CD4-positive, alpha-beta T cell treated with Interleukin-17A for 1 hour (primary cell): ENCODE results near the gene AQP5.

Experiments
- DNase-seq: peaks from one replicate; pipeline ENCODE4 v3.0.0-alpha.2; 2020

AQP5 gene

GRCh38 chr12:49951411-49952240 lies 10.0 kb upstream of the AQP5 start:
- DNase-seq = no peak

- no peak for DNase-seq
Observed at GRCh38 chr12:49952391-49953055, 9.1 kb upstream of the AQP5 start.

- DNase-seq = no peak
Observed at GRCh38 chr12:49953151-49953550, 8.5 kb upstream of the AQP5 start.

GRCh38 chr12:49953961-49954846 lies 7.5 kb upstream of the AQP5 start:
- DNase-seq = no peak

GRCh38 chr12:49954863-49955830 lies 6.5 kb upstream of the AQP5 start:
- DNase-seq = no peak

GRCh38 chr12:49955899-49956662 lies 5.6 kb upstream of the AQP5 start:
- DNase-seq = no peak

GRCh38 chr12:49956663-49957569 lies 4.8 kb upstream of the AQP5 start:
- DNase-seq = no peak

GRCh38 chr12:49957570-49957967 lies 4.1 kb upstream of the AQP5 start:
- DNase-seq = no peak

- no peak for DNase-seq
Observed at GRCh38 chr12:49959685-49960473, 1.8 kb upstream of the AQP5 start.

GRCh38 chr12:49960474-49961110 lies 1.1 kb upstream of the AQP5 start:
- no peak for DNase-seq

GRCh38 chr12:49961993-49962764 lies 507 bp downstream of the AQP5 start:
- DNase-seq = no peak

GRCh38 chr12:49962861-49963765 lies 1.4 kb downstream of the AQP5 start:
- no peak for DNase-seq

GRCh38 chr12:49963976-49964815 lies 2.5 kb downstream of the AQP5 start:
- DNase-seq = no peak

GRCh38 chr12:49964849-49965624 lies 3.4 kb downstream of the AQP5 start:
- DNase-seq = no peak

- no peak for DNase-seq
Observed at GRCh38 chr12:49965836-49966235, 4.2 kb downstream of the AQP5 start.
